ENCODE results near the gene VWA7. TPM values are rescaled to one million over a fixed set of nuclear protein-coding genes. Genes with fewer than 3 reads are reported as not detected.

VWA7 gene
- polyA plus RNA-seq, 6 donors from 2014 or later, result 0.13 to 0.29 TPM; not detected in 4

- Mint-ChIP-seq H3K36me3 (peaks cover 0 to 11% of the 10 kb centered on the region in 2 donors), H3K4me1 (peaks cover 25 to 29% (median 29%) of the 10 kb centered on the region in 3 donors), H3K27me3 (no peaks in the 10 kb centered on the region), H3K4me3 (no peak overlapping the region), H3K27ac (peak overlapping the region in 1 of 6 donors; percentile 58), H3K9me3 (no peaks in the 10 kb centered on the region)
- ATAC-seq (ENCODE audit: low read depth in 2 of 2) (no peak), DNase-seq (no peak)
These were observed 2.8 kb upstream of the VWA7 start for GRCh38 chr6:31779908-31780307.

GRCh38 chr6:31778999-31779885, 2.1 kb upstream of the VWA7 start:
- no peak overlapping the region for H3K27ac Mint-ChIP-seq
- H3K27me3 Mint-ChIP-seq, result no peaks in the 10 kb centered on the region
- H3K9me3 Mint-ChIP-seq, result no peaks in the 10 kb centered on the region
- H3K4me3 Mint-ChIP-seq, result no peak overlapping the region
- H3K36me3 Mint-ChIP-seq, result peaks cover 0 to 4% of the 10 kb centered on the region in 2 donors
- no peak for DNase-seq
- no peak for ATAC-seq (ENCODE audit: low read depth in 2 of 2)
- H3K4me1 Mint-ChIP-seq, result peaks cover 22 to 25% (median 25%) of the 10 kb centered on the region in 3 donors

- no peaks in the 10 kb centered on the region for H3K9me3 Mint-ChIP-seq
- no peak for ATAC-seq (ENCODE audit: low read depth in 2 of 2)
- H3K27me3 Mint-ChIP-seq, result no peaks in the 10 kb centered on the region
- no peak for DNase-seq
- peak overlapping the region in 1 of 8 donors; percentile 25 for H3K4me3 Mint-ChIP-seq
- no peaks in the 10 kb centered on the region for H3K36me3 Mint-ChIP-seq
- H3K27ac Mint-ChIP-seq, result peak overlapping the region in 2 of 6 donors; percentile 69 to 88
- H3K4me1 Mint-ChIP-seq, result peaks cover 19 to 25% (median 21%) of the 10 kb centered on the region in 3 donors
These were observed 1.1 kb upstream of the VWA7 start for GRCh38 chr6:31778193-31778592.

DNA sequence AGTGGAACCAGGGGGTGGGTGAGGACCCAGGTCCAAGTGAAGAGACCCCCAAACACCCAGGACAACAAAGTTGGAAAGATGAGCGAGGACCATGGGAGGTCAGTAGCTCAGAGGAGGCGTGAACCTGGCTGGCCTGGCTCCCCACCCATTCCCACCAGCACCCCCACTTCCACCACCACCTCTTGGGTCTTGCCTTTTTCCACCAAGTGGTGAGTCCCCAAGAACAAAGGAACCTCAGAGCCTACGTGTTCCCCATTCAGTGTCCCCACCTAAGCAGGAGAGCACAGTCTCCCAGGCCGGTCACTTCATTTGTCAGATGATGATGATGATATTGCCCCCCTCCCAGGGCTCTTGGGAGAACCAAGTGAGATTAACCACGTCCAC, 531 bp upstream of the VWA7 start:
- Mint-ChIP-seq H3K9me3 (no peaks in the 10 kb centered on the region), H3K4me3 (peak overlapping the region in 1 of 8 donors; percentile 34), H3K36me3 (no peaks in the 10 kb centered on the region), H3K4me1 (peaks cover 19 to 24% (median 22%) of the 10 kb centered on the region in 3 donors), H3K27me3 (no peaks in the 10 kb centered on the region), H3K27ac (peak overlapping the region in 4 of 6 donors; percentile 74 to 88 (median 78))
- ATAC-seq (ENCODE audit: low read depth in 2 of 2) (no peak), DNase-seq (no peak)

- Mint-ChIP-seq H3K27me3 (no peaks in the 10 kb centered on the region), H3K36me3 (no peaks in the 10 kb centered on the region), H3K9me3 (no peaks in the 10 kb centered on the region), H3K4me1 (peaks cover 19 to 22% (median 21%) of the 10 kb centered on the region in 3 donors), H3K27ac (peak overlapping the region in 5 of 6 donors; percentile 35 to 94 (median 68)), H3K4me3 (peak overlapping the region in 3 of 8 donors; percentile 21 to 60 (median 54))
- ATAC-seq (ENCODE audit: low read depth in 2 of 2) (peak in 1 of 2 donors; percentile 17), DNase-seq (no peak)
These were observed 591 bp downstream of the VWA7 start for GRCh38 chr6:31776485-31776988.

GRCh38 chr6:31775633-31776484, 1.3 kb downstream of the VWA7 start:
- ATAC-seq (ENCODE audit: low read depth in 2 of 2) (no peak), DNase-seq (no peak)
- Mint-ChIP-seq H3K27ac (peak overlapping the region in 5 of 6 donors; percentile 35 to 94 (median 68)), H3K36me3 (no peaks in the 10 kb centered on the region), H3K9me3 (no peaks in the 10 kb centered on the region), H3K4me1 (peaks cover 19 to 22% (median 21%) of the 10 kb centered on the region in 3 donors), H3K4me3 (peak overlapping the region in 2 of 8 donors; percentile 54 to 60), H3K27me3 (no peaks in the 10 kb centered on the region)

DNA sequence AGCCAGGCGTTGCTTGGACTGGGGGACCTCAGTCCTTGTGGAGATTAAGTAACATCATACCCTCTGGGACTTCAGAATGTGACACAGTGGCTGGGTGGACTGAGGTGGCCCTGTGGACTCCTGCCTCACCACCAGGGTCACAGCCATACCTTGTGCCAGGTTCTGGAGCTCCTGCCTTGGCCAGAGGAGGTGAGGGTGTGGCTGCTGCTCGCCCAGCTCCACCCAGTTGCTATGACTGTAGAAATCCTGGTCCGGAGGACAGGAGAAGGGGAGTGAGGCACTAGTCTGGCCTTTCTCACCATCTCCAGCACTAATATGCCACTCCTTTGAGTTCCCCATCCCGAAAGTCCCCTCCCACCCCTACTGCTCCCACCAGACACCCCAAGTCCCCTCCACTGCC, 1.9 kb downstream of the VWA7 start:
- no peak for ATAC-seq (ENCODE audit: low read depth in 2 of 2)
- Mint-ChIP-seq H3K9me3 (no peaks in the 10 kb centered on the region), H3K27ac (peak overlapping the region in 1 of 6 donors; percentile 47), H3K4me1 (peaks cover 19 to 22% (median 21%) of the 10 kb centered on the region in 3 donors), H3K36me3 (no peaks in the 10 kb centered on the region), H3K27me3 (no peaks in the 10 kb centered on the region), H3K4me3 (no peak overlapping the region)
- no peak for DNase-seq

DNA sequence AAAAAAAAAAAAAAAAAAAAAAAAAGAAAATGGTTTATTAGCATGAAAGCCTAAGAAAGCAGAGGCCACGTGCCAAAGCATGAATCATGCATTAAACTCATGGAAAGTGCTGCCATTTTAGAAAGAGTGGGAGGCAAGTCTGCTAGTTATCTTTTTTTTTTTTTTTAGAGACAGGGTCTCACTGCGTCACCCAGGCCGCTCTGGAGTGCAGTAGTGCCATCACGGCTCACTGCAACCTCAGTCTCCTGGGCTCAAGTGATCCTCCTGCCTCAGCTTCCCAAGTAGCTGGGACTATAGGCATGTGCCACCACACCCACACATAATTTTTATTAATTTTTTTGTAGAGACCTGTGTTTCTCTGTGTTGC, 5.2 kb downstream of the VWA7 start:
- no peaks in the 10 kb centered on the region for H3K27me3 Mint-ChIP-seq
- H3K4me1 Mint-ChIP-seq, result peaks cover 18 to 23% (median 18%) of the 10 kb centered on the region in 3 donors
- ATAC-seq (ENCODE audit: low read depth in 2 of 2) (no peak), DNase-seq (no peak)
- H3K36me3 Mint-ChIP-seq, result no peaks in the 10 kb centered on the region
- no peak overlapping the region for H3K27ac Mint-ChIP-seq
- H3K4me3 Mint-ChIP-seq, result no peak overlapping the region
- no peaks in the 10 kb centered on the region for H3K9me3 Mint-ChIP-seq

DNA sequence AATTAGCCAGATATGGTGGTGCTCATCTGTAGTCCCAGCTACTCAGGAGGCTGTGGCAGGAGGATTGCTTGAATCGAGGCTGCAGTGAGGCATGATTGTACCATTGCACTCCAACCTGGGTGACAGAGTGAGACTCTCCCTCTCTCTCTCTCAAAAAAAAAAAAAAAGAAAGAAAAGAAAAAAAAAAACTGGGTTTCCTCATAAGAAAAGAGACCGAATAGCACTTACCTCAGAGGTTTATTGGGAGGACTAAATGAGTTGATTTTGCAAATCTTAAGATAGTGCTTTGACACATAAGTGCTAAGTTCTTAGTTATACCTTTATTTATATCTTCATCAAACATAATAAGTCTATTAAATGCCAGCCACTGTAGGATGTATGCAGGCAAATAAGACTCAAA, 6.3 kb downstream of the VWA7 start:
- DNase-seq, result no peak
- Mint-ChIP-seq H3K4me1 (peaks cover 8 to 15% (median 10%) of the 10 kb centered on the region in 3 donors), H3K36me3 (no peaks in the 10 kb centered on the region), H3K27me3 (no peaks in the 10 kb centered on the region), H3K9me3 (no peaks in the 10 kb centered on the region), H3K27ac (no peak overlapping the region), H3K4me3 (no peak overlapping the region)
- no peak for ATAC-seq (ENCODE audit: low read depth in 2 of 2)

GRCh38 chr6:31769684-31770371, 7.3 kb downstream of the VWA7 start:
- ATAC-seq (ENCODE audit: low read depth in 2 of 2) (peak; percentile 96 to 99), DNase-seq (peak; percentile 81)
- peak overlapping the region in 2 of 6 donors; percentile 1 to 27 for H3K27ac Mint-ChIP-seq
- peaks cover 6 to 12% (median 8%) of the 10 kb centered on the region in 3 donors for H3K4me1 Mint-ChIP-seq
- H3K4me3 Mint-ChIP-seq, result peak overlapping the region in 1 of 8 donors; percentile 54
- H3K36me3 Mint-ChIP-seq, result no peaks in the 10 kb centered on the region
- H3K27me3 Mint-ChIP-seq, result no peaks in the 10 kb centered on the region
- H3K9me3 Mint-ChIP-seq, result no peaks in the 10 kb centered on the region

GRCh38 chr6:31768363-31769257, 8.5 kb downstream of the VWA7 start:
- DNase-seq (no peak), ATAC-seq (ENCODE audit: low read depth in 2 of 2) (no peak)
- Mint-ChIP-seq H3K36me3 (no peaks in the 10 kb centered on the region), H3K4me1 (peaks cover 6 to 12% (median 8%) of the 10 kb centered on the region in 3 donors), H3K27me3 (no peaks in the 10 kb centered on the region), H3K9me3 (no peaks in the 10 kb centered on the region), H3K4me3 (no peak overlapping the region), H3K27ac (peak overlapping the region in 1 of 6 donors; percentile 37)

DNA sequence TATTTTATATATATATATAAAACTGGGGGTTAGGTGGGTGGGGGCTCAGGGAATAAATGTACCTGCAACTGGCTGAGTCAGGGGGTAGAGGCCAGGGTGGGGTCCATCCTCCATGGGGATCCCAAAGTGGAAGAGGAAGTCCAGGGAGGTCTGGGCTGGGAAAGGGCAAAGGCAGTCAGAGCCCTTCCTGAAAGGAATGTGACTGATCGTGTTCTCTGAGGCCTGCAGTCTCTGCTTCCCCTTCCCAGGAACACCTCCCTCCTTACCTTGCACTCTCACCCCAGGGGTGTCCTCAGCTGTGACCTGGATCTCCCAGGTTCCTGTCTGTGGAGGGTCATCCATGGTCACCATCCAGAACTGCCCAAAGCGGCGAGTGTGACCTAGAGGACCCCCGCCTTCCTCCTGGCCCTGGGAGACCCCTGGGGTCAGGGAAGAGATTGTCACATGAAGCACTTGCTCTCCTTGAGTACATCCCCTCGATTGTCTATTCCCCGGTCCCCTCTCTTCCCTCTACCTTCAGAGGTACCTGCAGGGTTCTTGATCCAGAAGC, 10.0 kb downstream of the VWA7 start:
- Mint-ChIP-seq H3K27me3 (no peaks in the 10 kb centered on the region), H3K27ac (peak overlapping the region in 1 of 6 donors; percentile 14), H3K36me3 (no peaks in the 10 kb centered on the region), H3K9me3 (no peaks in the 10 kb centered on the region), H3K4me1 (peaks cover 6 to 8% (median 8%) of the 10 kb centered on the region in 3 donors), H3K4me3 (no peak overlapping the region)
- no peak for DNase-seq
- ATAC-seq (ENCODE audit: low read depth in 2 of 2), result no peak

All from naive B cell (primary cell).